KMS-11 (cell line): ENCODE results near the gene TMEM170B.

Source experiments
- H2AFZ ChIP-seq: fragments of 200-600 bp; sonication (generic); 2 replicates; pipeline ENCODE4 v1.6.1; 2016; ENCODE audit warnings: antibody characterized with exemption, mixed run types, low read depth
- H3K27ac ChIP-seq: fragments of 200-600 bp; sonication (generic); 2 replicates; pipeline ENCODE4 v1.6.1; 2016; ENCODE audit warnings: mild to moderate bottlenecking, mixed run types
- H3K27me3 ChIP-seq: fragments of 200-600 bp; sonication (generic); 2 replicates; pipeline ENCODE4 v1.6.1; 2017; ENCODE audit warnings: mild to moderate bottlenecking, low read depth, mixed run types, moderate library complexity; ENCODE audit not compliant: insufficient read depth
- H3K36me3 ChIP-seq: fragments of 200-600 bp; sonication (generic); 2 replicates; pipeline ENCODE4 v1.6.1; 2017; ENCODE audit warnings: mild to moderate bottlenecking, mixed run types; ENCODE audit not compliant: insufficient read depth
- H3K4me1 ChIP-seq: fragments of 200-600 bp; sonication (generic); 2 replicates; pipeline ENCODE4 v1.6.1; 2016; ENCODE audit warnings: mild to moderate bottlenecking, low read depth, mixed run types; ENCODE audit not compliant: poor library complexity, severe bottlenecking
- H3K4me2 ChIP-seq: fragments of 200-600 bp; sonication (generic); 2 replicates; pipeline ENCODE4 v1.7.0; 2016; ENCODE audit warnings: mild to moderate bottlenecking, mixed run types
- H3K4me3 ChIP-seq: fragments of 200-600 bp; sonication (generic); IDR thresholded peaks from 2 replicates; pipeline ENCODE4 v1.6.1; 2017; ENCODE audit warnings: low read depth, low read length, mixed read lengths; ENCODE audit not compliant: insufficient read depth
- H3K79me2 ChIP-seq: fragments of 200-600 bp; sonication (generic); 2 replicates; pipeline ENCODE4 v1.6.1; 2016; ENCODE audit warnings: low read depth, mixed run types; ENCODE audit not compliant: insufficient read depth
- H3K9ac ChIP-seq: fragments of 200-600 bp; sonication (generic); 2 replicates; pipeline ENCODE4 v1.6.1; 2016; ENCODE audit warnings: mild to moderate bottlenecking, mixed run types
- H4K20me1 ChIP-seq: fragments of 200-600 bp; sonication (generic); 2 replicates; pipeline ENCODE4 v1.6.1; 2016; ENCODE audit warnings: mild to moderate bottlenecking, mixed run types; ENCODE audit not compliant: insufficient read depth
- TF ChIP-seq, protein P1 (sequence below): fragments of 200-600 bp; sonication (generic); conservative IDR thresholded peaks from 2 replicates; pipeline ENCODE4 v1.6.1; 2017; ENCODE audit warnings: low read depth, mild to moderate bottlenecking, antibody characterized with exemption, low read length, moderate library complexity, mixed read lengths

The TMEM170B gene

DNA sequence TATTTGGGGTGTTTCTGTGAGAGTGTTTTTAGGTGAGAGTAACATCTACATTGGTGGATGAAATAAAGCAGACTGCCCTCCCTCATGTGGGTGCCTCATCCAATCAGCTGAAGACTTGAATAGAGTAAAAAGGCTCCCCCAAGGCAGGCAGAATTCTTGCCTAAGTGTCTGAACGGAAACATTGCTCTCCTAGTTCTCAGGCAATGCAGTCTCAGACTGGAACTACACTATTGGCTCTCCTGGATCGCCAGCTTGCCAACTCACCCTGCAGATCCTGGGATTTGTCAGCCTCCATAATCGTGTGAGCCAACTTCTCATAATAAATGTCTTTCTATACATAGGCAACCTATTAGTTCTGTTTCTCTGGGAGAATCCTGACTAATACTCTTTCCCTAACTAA, 5.5 kb upstream of the TMEM170B start:
- no peak overlapping the region for H3K4me2 ChIP-seq
- TF ChIP-seq, protein P1, sequence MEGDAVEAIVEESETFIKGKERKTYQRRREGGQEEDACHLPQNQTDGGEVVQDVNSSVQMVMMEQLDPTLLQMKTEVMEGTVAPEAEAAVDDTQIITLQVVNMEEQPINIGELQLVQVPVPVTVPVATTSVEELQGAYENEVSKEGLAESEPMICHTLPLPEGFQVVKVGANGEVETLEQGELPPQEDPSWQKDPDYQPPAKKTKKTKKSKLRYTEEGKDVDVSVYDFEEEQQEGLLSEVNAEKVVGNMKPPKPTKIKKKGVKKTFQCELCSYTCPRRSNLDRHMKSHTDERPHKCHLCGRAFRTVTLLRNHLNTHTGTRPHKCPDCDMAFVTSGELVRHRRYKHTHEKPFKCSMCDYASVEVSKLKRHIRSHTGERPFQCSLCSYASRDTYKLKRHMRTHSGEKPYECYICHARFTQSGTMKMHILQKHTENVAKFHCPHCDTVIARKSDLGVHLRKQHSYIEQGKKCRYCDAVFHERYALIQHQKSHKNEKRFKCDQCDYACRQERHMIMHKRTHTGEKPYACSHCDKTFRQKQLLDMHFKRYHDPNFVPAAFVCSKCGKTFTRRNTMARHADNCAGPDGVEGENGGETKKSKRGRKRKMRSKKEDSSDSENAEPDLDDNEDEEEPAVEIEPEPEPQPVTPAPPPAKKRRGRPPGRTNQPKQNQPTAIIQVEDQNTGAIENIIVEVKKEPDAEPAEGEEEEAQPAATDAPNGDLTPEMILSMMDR: no peak

GRCh38 chr6:11534561-11534960, 3.0 kb upstream of the TMEM170B start:
- no peaks in the 10 kb centered on the region for H4K20me1 ChIP-seq
- no peaks in the 10 kb centered on the region for H3K36me3 ChIP-seq
- H3K9ac ChIP-seq: no peak overlapping the region
- H3K4me2 ChIP-seq: no peak overlapping the region
- no peaks in the 10 kb centered on the region for H3K27me3 ChIP-seq
- TF ChIP-seq, protein P1: no peak
- H3K79me2 ChIP-seq: no peaks in the 10 kb centered on the region
- no peak overlapping the region for H3K27ac ChIP-seq
- H3K4me3 ChIP-seq: no peak overlapping the region
- H3K4me1 ChIP-seq: peaks cover 17% of the 10 kb centered on the region
- H2AFZ ChIP-seq: no peak overlapping the region

More for the DNA sequence above, 5.5 kb upstream of the TMEM170B start:
- H3K9ac ChIP-seq: no peak overlapping the region
- no peaks in the 10 kb centered on the region for H3K27me3 ChIP-seq
- peaks cover 8% of the 10 kb centered on the region for H3K4me1 ChIP-seq
- H3K79me2 ChIP-seq: no peaks in the 10 kb centered on the region
- H3K4me3 ChIP-seq: no peak overlapping the region
- H2AFZ ChIP-seq: no peak overlapping the region
- no peak overlapping the region for H3K27ac ChIP-seq
- H3K36me3 ChIP-seq: no peaks in the 10 kb centered on the region
- no peaks in the 10 kb centered on the region for H4K20me1 ChIP-seq

DNA sequence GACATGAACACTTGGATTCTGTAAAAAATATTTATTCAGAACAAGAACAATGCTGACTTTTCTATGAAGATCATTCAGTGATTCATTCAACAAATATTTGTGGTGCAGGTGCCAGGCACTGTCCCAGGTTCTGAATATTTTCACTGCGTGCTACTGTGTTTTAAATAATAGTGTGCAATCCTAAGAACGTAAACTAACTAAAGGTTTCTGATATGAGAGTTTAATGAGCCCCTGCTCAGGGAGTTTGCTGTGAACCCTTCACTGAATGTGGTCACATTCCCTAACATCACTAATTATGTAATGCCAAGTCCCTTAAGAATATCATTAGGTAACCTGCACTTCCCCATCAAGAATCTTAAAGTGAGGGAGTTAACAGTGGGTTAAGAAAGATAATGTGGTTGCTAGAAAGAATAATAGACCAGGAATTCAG, 1.7 kb upstream of the TMEM170B start:
- TF ChIP-seq, protein P1: no peak
- Histone ChIP-seq H3K4me1 (peaks cover 17% of the 10 kb centered on the region), H3K27ac (no peak overlapping the region), H3K4me3 (no peak overlapping the region), H3K4me2 (peak overlapping the region; percentile 59; the same call in 1 of the 2 replicates), H3K79me2 (no peaks in the 10 kb centered on the region), H3K27me3 (no peaks in the 10 kb centered on the region), H4K20me1 (no peaks in the 10 kb centered on the region), H3K36me3 (no peaks in the 10 kb centered on the region), H2AFZ (no peak overlapping the region), H3K9ac (no peak overlapping the region)

DNA sequence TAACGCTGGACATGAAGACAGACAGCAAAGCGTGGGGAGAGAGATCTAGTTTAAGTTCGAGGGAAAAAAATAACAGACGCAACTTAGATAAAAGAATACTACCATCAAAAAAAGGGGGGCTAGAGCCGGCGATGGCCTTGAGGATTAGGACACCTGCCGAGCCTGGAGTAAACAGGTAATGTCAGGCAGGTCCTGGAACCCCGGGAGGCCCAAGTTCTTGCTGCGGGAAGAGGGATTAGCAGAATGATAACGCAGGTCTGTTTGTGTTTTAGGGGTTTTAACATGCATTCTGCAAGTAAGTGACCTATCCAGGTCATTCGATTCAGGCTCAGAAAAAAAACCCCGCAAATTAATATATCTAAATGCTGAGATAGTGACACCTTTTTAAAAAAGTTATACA, 754 bp upstream of the TMEM170B start:
- H3K4me3 ChIP-seq: no peak overlapping the region
- TF ChIP-seq, protein P1: no peak
- H3K4me2 ChIP-seq: peak overlapping the region; percentile 59
- H3K27me3 ChIP-seq: no peaks in the 10 kb centered on the region
- no peaks in the 10 kb centered on the region for H4K20me1 ChIP-seq
- no peak overlapping the region; the same call in 1 of the 2 replicates for H3K9ac ChIP-seq
- H3K36me3 ChIP-seq: no peaks in the 10 kb centered on the region
- 0 out of 2 replicates have a peak overlapping the region, but pooled peaks have one; percentile 12 for H3K27ac ChIP-seq
- peak overlapping the region; percentile 84 for H2AFZ ChIP-seq
- H3K4me1 ChIP-seq: peaks cover 17% of the 10 kb centered on the region
- H3K79me2 ChIP-seq: no peaks in the 10 kb centered on the region
